ENCODE measurements around the gene TSPEAR. TPM values are rescaled to one million over a fixed set of nuclear protein-coding genes. Genes with fewer than 3 reads are reported as not detected.

The TSPEAR gene
- total and polyA plus RNA-seq, 3 donors from 2014 or later = 0.53 to 0.62 (median 0.55) TPM

GRCh38 chr21:44599264-44600029 lies 111.9 kb downstream of the TSPEAR start:
- H3K27me3 ChIP-seq = no peaks in the 10 kb centered on the region

GRCh38 chr21:44598061-44598460 lies 113.3 kb downstream of the TSPEAR start:
- TF ChIP-seq POLR2A (IDR thresholded peaks at IDR 0.05) = no peak
- TF ChIP-seq CTCF (IDR thresholded peaks at IDR 0.05) = no peak
- no peak for DNase-seq
- Histone ChIP-seq H3K4me1 (no peaks in the 10 kb centered on the region), H3K4me3 (no peak overlapping the region), H3K27ac (no peak overlapping the region), H3K36me3 (ENCODE audit: low read depth, missing control alignments) (no peaks in the 10 kb centered on the region), H3K27me3 (no peaks in the 10 kb centered on the region), H3K9me3 (no peaks in the 10 kb centered on the region)
- intact Hi-C loops (cut with DNase I; ENCODE audit: low total_unique reads) = no loop called here
- WGBS, 2 donors = 73 to 79% methylated on average over 11 of the region's 11 CpGs

More at GRCh38 chr21:44599264-44600029, 111.9 kb downstream of the TSPEAR start:
- Histone ChIP-seq H3K9me3 (no peaks in the 10 kb centered on the region), H3K27ac (no peak overlapping the region), H3K4me1 (no peaks in the 10 kb centered on the region), H3K36me3 (ENCODE audit: low read depth, missing control alignments) (no peaks in the 10 kb centered on the region), H3K4me3 (no peak overlapping the region)
- 80 to 82% methylated on average over 8 of the region's 8 CpGs for WGBS, 2 donors
- intact Hi-C loops (cut with DNase I; ENCODE audit: low total_unique reads) = no loop called here
- DNase-seq = no peak
- TF ChIP-seq POLR2A (IDR thresholded peaks at IDR 0.05) (no peak), CTCF (IDR thresholded peaks at IDR 0.05) (no peak)

DNA sequence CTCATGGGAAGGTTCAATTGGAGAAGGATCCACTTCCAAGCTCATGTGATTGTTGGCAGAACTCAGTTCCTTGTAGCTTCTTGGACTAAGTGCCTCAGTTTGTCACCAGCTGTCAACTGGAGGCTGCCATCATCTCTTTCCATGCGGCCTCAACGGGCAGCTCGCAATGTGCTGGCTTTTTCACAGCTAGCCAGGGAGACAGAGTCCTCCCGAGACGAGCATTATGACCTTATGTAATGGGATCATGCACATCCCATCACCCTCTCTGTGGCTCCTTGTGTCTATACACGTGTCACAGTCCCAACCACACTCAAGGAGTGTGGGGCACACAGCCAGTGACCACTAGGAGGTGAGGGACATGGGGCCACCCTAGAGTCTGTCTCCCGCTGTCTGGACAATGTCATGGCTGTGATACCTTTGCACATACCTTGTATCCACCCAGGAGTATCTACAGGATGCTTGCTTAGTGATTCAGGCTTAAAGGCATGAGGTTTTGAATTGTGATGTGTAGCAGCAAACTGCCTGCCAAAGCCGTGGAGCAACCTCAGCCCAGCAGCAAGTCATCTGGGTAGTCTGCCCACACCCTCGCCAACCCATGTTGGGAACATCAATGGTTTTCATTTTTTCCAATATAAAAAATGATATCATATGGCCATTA lies 115.2 kb downstream of the TSPEAR start:
- Histone ChIP-seq H3K9me3 (no peaks in the 10 kb centered on the region), H3K4me1 (no peaks in the 10 kb centered on the region), H3K27me3 (no peaks in the 10 kb centered on the region), H3K36me3 (ENCODE audit: low read depth, missing control alignments) (no peaks in the 10 kb centered on the region), H3K27ac (no peak overlapping the region), H3K4me3 (no peak overlapping the region)
- TF ChIP-seq CTCF (IDR thresholded peaks at IDR 0.05) (no peak), POLR2A (IDR thresholded peaks at IDR 0.05) (no peak)
- 70 to 86% methylated on average over 9 of the region's 9 CpGs for WGBS, 2 donors
- intact Hi-C loops (cut with DNase I; ENCODE audit: low total_unique reads) = no loop called here
- no peak for DNase-seq

DNA sequence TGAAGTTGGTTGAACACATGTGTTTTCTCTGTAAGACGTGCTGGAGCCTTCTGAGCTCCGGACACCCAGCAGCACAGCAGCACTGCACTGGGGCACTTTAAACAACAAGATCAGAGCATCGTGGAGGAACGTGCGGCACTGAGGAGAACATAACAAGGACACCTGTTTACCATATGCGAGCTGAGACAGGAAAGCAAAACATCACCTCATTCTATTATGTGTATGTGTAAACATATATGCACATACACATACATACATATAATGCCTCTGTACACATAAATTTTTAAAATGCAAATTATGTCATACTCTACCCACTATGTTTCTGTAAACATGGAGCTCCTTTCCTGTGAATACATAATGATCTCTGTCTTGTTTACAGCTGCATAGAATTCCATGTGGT lies 115.8 kb downstream of the TSPEAR start:
- Histone ChIP-seq H3K36me3 (ENCODE audit: low read depth, missing control alignments) (no peaks in the 10 kb centered on the region), H3K27me3 (no peaks in the 10 kb centered on the region), H3K4me1 (no peaks in the 10 kb centered on the region), H3K9me3 (no peaks in the 10 kb centered on the region), H3K27ac (no peak overlapping the region), H3K4me3 (no peak overlapping the region)
- no peak for TF ChIP-seq POLR2A (IDR thresholded peaks at IDR 0.05)
- no peak for TF ChIP-seq CTCF (IDR thresholded peaks at IDR 0.05)
- DNase-seq = no peak
- intact Hi-C loops (cut with DNase I; ENCODE audit: low total_unique reads) = no loop called here
- WGBS, 2 donors = 76 to 87% methylated on average over 6 of the region's 6 CpGs

All from testis (tissue), 3 donors.